OCI-LY7 (cell line): ENCODE measurements around the gene RMDN2. TPM values are rescaled to one million over a fixed set of nuclear protein-coding genes. Genes with fewer than 3 reads are reported as not detected.

ENCODE experiments used
- BruUV-seq: library from RNA; stranded (reverse); fragments of 400-500 nt; replicated peaks from 2 replicates; lab custom pipeline; 2021; lab: Mats Ljungman, UMichigan
- CTCF ChIA-PET: fragments of 300-600 bp; sonication (Branson Sonifier 250); formaldehyde crosslinking; loops from one replicate; lab custom pipeline; 2022; ENCODE audit warnings: antibody characterized with exemption; ENCODE audit not compliant: unreplicated experiment; lab: Charles Lee
- POLR2A ChIA-PET: fragments of 300-600 bp; sonication (Branson Sonifier 250); formaldehyde crosslinking; loops from one replicate; lab custom pipeline; 2022; ENCODE audit warnings: antibody characterized with exemption; lab: Charles Lee
- DNase-seq: peaks from one replicate; pipeline ENCODE4 v3.0.0-alpha.2; 2015; ENCODE audit warnings: low spot score
- H2AFZ ChIP-seq: fragments of 200-600 bp; sonication (generic), shearing (Covaris generic); 2 replicates; pipeline ENCODE4 v1.6.1; 2014; ENCODE audit warnings: mild to moderate bottlenecking, antibody characterized with exemption, low read length, moderate library complexity
- H3K27ac ChIP-seq: fragments of 200-600 bp; sonication (generic); 2 replicates; pipeline ENCODE4 v1.5.1; 2014; ENCODE audit warnings: mixed run types, low read depth, mild to moderate bottlenecking, moderate library complexity, low read length, inconsistent platforms; ENCODE audit not compliant: poor library complexity, severe bottlenecking
- H3K36me3 ChIP-seq: fragments of 200-600 bp; sonication (generic); 2 replicates; pipeline ENCODE4 v1.6.1; 2014; ENCODE audit warnings: mild to moderate bottlenecking, antibody characterized with exemption, low read length, moderate library complexity, mixed read lengths; ENCODE audit not compliant: insufficient read depth
- H3K4me1 ChIP-seq: fragments of 200-600 bp; sonication (generic); 2 replicates; pipeline ENCODE4 v1.5.1; 2014; ENCODE audit warnings: mild to moderate bottlenecking, low read length; ENCODE audit not compliant: insufficient read depth, poor library complexity, severe bottlenecking
- H3K4me2 ChIP-seq: fragments of 200-600 bp; sonication (generic); 2 replicates; pipeline ENCODE4 v1.6.1; 2014; ENCODE audit warnings: mild to moderate bottlenecking, low read length
- H3K4me3 ChIP-seq: fragments of 200-600 bp; sonication (generic); 2 replicates; pipeline ENCODE4 v1.5.1; 2014; ENCODE audit warnings: mild to moderate bottlenecking, low read depth, low read length; ENCODE audit not compliant: poor library complexity, severe bottlenecking
- H3K79me2 ChIP-seq: fragments of 200-600 bp; sonication (generic); 2 replicates; pipeline ENCODE4 v1.6.1; 2016; ENCODE audit warnings: low read depth, mild to moderate bottlenecking, low read length, moderate library complexity, mixed read lengths; ENCODE audit not compliant: insufficient read depth
- H3K9me2 ChIP-seq: fragments of 200-600 bp; sonication (generic); 2 replicates; pipeline ENCODE4 v1.6.1; 2016; ENCODE audit warnings: mild to moderate bottlenecking, low read length, mixed read lengths; ENCODE audit not compliant: insufficient read depth
- H3K9me3 ChIP-seq: fragments of 200-600 bp; sonication (generic); 2 replicates; pipeline ENCODE4 v1.6.1; 2014; ENCODE audit warnings: mild to moderate bottlenecking, mixed run types, low read length, mixed read lengths
- H4K20me1 ChIP-seq: fragments of 200-600 bp; sonication (generic); 2 replicates; pipeline ENCODE4 v1.6.1; 2014; ENCODE audit warnings: mild to moderate bottlenecking, antibody characterized with exemption, low read length, moderate library complexity, mixed read lengths; ENCODE audit not compliant: insufficient read depth
- CTCF ChIP-seq: fragments of 200-600 bp; sonication (generic); conservative IDR thresholded peaks from 2 replicates; pipeline ENCODE4 v1.5.1; 2014; ENCODE audit warnings: mild to moderate bottlenecking, antibody characterized with exemption, low read length, moderate library complexity, mixed read lengths
- EZH2phosphoT487 ChIP-seq: fragments of 200-600 bp; sonication (generic); IDR thresholded peaks from 2 replicates; pipeline ENCODE4 v1.6.1; 2018; ENCODE audit warnings: low read depth, borderline replicate concordance, mild to moderate bottlenecking, mixed run types, antibody characterized with exemption, low read length, moderate library complexity, mixed read lengths
- intact Hi-C: fragments of 100-400 bp; cut with micrococcal nuclease; formaldehyde crosslinking; loops from one replicate; pipeline ENCODE4 v1.10.0; 2022; ENCODE audit not compliant: unreplicated experiment
- total RNA-seq, 2 experiments: library from RNA; depleted of rRNA in 1 of 2; stranded (reverse); fragments of >200 nt in 1 of 2; shearing (Covaris generic) in 1 of 2; gene quantifications; 2 replicates each; pipeline ENCODE4 v1.2.3, GENCODE V29; 2014 to 2022

The RMDN2 gene
- total RNA-seq, 2 experiments from 2014 or later, result 0.50 to 3.1 TPM

DNA sequence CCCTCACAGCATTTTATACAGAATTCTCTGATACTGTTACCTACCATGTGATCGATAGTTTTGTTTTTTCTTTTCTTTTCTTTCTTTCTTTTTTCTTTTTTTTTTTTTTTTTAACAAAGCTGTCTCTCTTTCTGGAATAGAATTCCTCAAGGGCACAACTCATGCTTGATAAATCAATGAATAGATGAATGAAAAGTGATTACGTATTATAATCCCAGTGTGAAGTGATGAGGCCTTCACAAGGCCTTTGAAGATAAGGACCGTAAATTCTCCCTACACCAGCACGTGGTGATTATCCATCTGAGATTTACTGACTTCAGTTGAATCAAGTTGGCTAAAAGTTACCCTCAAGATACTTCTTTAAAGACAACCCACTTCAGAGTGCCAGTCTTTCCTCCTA lies 46.6 kb upstream of the RMDN2 start:
- no peaks in the 10 kb centered on the region for H3K9me3 ChIP-seq
- intact Hi-C loops, result loop anchor here (5.0 to 10.0 kb wide), 3 partner anchors 696 to 1094 kb away; no protein-coding TSS in a partner anchor
- TF ChIP-seq EZH2phosphoT487 (no peak), CTCF (no peak)
- H3K9me2 ChIP-seq, result no peaks in the 10 kb centered on the region
- H3K4me3 ChIP-seq, result no peak overlapping the region
- CTCF ChIA-PET, result interaction anchor here (1.0 kb wide), 1 partner anchor 56 kb away, joined by 3 read pairs; no protein-coding TSS in a partner anchor
- H3K4me2 ChIP-seq, result no peak overlapping the region
- no peaks in the 10 kb centered on the region for H3K36me3 ChIP-seq
- H3K4me1 ChIP-seq, result no peaks in the 10 kb centered on the region
- no peaks in the 10 kb centered on the region for H4K20me1 ChIP-seq
- H3K79me2 ChIP-seq, result no peaks in the 10 kb centered on the region
- no peak for DNase-seq
- H2AFZ ChIP-seq, result no peak overlapping the region
- POLR2A ChIA-PET, result interaction anchor here (0.6 kb wide), 2 partner anchors 13 to 830 kb away, joined by 3 read pairs; no protein-coding TSS in a partner anchor
- no peak overlapping the region for H3K27ac ChIP-seq
- BruUV-seq, result no TSS peak

DNA sequence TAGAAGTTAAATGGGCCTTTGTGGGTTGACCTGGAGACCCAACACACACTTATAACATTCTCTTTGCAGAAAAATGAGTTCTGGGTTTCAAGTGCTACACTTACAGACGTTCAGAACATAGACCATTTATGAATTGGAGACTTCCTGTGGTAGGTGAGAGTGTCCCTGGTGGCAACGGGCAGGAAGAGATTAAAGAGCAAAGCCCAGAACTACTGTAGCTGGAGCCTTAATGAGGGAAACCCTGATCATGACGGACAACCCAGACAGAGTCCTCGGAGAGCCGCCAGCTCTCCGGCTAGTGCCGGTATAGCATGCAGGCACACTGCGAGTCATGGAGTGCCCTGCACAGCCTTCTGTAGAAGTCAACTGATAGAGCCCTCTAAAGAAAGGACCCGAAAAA lies 44.5 kb upstream of the RMDN2 start:
- Histone ChIP-seq H3K36me3 (no peaks in the 10 kb centered on the region), H3K4me3 (no peak overlapping the region), H3K4me1 (no peaks in the 10 kb centered on the region), H3K9me3 (no peaks in the 10 kb centered on the region), H2AFZ (no peak overlapping the region), H4K20me1 (no peaks in the 10 kb centered on the region), H3K27ac (no peak overlapping the region), H3K9me2 (no peaks in the 10 kb centered on the region), H3K79me2 (no peaks in the 10 kb centered on the region), H3K4me2 (no peak overlapping the region)
- intact Hi-C loops, result no loop called here
- ChIA-PET CTCF (no interaction called here), POLR2A (interaction anchor here (0.5 kb wide), 2 partner anchors 467 to 793 kb away, joined by 4 to 7 read pairs; no protein-coding TSS in a partner anchor)
- no TSS peak for BruUV-seq
- TF ChIP-seq EZH2phosphoT487 (no peak), CTCF (no peak)
- DNase-seq, result no peak

GRCh38 chr2:37881397-37881796 lies 43.7 kb upstream of the RMDN2 start:
- no peaks in the 10 kb centered on the region for H4K20me1 ChIP-seq

More at GRCh38 chr2:37881397-37881796, 43.7 kb upstream of the RMDN2 start:
- intact Hi-C loops, result no loop called here
- H3K36me3 ChIP-seq, result no peaks in the 10 kb centered on the region
- no peak overlapping the region for H2AFZ ChIP-seq
- no peak overlapping the region for H3K27ac ChIP-seq
- CTCF ChIA-PET, result no interaction called here
- H3K9me3 ChIP-seq, result no peaks in the 10 kb centered on the region
- no TSS peak for BruUV-seq
- H3K4me1 ChIP-seq, result no peaks in the 10 kb centered on the region
- H3K4me3 ChIP-seq, result no peak overlapping the region
- no peaks in the 10 kb centered on the region for H3K79me2 ChIP-seq
- no peak overlapping the region for H3K4me2 ChIP-seq
- H3K9me2 ChIP-seq, result no peaks in the 10 kb centered on the region
- DNase-seq, result no peak
- POLR2A ChIA-PET, result interaction anchor here (0.7 kb wide), 1 partner anchor 476 kb away, joined by 3 read pairs; no protein-coding TSS in a partner anchor
- TF ChIP-seq CTCF (no peak), EZH2phosphoT487 (no peak)
